Measurements from ENCODE around the gene L2HGDH.

DNA sequence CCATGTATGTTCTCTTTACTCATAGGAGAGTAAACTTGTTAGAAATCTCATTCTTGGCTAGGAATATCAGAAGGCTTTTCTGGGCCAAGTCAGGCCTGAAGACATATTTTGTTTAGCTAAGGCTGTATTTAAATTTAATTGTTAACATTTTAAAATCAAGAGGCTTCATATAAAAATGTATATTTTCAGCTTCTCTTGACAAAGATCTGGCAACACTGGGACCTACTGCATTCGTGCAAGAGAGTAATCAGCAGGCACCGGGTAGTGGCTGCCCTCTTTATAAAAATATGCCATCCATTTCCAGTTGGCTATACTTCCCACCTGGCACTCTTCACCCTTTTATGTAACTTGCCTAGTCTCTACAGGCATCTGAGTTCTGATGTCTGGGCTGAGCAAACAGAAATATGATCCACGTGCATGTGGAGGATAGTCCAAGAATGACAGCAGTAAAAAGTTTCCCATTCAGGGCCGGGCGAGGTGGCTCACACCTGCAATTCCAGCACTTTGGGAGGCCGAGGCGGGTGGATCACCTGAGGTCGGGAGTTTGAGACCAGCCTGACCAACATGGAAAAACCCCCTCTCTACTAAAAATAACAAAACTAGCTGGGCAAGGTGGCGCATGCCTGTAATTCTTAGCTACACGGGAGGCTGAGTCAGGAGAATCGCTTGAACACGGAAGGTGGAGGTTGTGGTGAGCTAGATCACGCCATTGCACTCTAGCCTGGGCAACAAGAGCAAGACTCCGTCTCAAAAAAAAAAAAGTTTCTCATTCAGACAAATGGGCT lies 78.7 kb downstream of the L2HGDH start:
- TF ChIP-seq, protein P1, sequence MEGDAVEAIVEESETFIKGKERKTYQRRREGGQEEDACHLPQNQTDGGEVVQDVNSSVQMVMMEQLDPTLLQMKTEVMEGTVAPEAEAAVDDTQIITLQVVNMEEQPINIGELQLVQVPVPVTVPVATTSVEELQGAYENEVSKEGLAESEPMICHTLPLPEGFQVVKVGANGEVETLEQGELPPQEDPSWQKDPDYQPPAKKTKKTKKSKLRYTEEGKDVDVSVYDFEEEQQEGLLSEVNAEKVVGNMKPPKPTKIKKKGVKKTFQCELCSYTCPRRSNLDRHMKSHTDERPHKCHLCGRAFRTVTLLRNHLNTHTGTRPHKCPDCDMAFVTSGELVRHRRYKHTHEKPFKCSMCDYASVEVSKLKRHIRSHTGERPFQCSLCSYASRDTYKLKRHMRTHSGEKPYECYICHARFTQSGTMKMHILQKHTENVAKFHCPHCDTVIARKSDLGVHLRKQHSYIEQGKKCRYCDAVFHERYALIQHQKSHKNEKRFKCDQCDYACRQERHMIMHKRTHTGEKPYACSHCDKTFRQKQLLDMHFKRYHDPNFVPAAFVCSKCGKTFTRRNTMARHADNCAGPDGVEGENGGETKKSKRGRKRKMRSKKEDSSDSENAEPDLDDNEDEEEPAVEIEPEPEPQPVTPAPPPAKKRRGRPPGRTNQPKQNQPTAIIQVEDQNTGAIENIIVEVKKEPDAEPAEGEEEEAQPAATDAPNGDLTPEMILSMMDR (IDR thresholded peaks at IDR 0.05; ENCODE audit: insufficient read depth, low read length): no peak
- TF ChIP-seq POLR2AphosphoS5 (IDR thresholded peaks at IDR 0.05; ENCODE audit: low read depth): no peak
- TF ChIP-seq, protein P2, sequence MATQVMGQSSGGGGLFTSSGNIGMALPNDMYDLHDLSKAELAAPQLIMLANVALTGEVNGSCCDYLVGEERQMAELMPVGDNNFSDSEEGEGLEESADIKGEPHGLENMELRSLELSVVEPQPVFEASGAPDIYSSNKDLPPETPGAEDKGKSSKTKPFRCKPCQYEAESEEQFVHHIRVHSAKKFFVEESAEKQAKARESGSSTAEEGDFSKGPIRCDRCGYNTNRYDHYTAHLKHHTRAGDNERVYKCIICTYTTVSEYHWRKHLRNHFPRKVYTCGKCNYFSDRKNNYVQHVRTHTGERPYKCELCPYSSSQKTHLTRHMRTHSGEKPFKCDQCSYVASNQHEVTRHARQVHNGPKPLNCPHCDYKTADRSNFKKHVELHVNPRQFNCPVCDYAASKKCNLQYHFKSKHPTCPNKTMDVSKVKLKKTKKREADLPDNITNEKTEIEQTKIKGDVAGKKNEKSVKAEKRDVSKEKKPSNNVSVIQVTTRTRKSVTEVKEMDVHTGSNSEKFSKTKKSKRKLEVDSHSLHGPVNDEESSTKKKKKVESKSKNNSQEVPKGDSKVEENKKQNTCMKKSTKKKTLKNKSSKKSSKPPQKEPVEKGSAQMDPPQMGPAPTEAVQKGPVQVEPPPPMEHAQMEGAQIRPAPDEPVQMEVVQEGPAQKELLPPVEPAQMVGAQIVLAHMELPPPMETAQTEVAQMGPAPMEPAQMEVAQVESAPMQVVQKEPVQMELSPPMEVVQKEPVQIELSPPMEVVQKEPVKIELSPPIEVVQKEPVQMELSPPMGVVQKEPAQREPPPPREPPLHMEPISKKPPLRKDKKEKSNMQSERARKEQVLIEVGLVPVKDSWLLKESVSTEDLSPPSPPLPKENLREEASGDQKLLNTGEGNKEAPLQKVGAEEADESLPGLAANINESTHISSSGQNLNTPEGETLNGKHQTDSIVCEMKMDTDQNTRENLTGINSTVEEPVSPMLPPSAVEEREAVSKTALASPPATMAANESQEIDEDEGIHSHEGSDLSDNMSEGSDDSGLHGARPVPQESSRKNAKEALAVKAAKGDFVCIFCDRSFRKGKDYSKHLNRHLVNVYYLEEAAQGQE (IDR thresholded peaks at IDR 0.05; ENCODE audit: insufficient replicate concordance, low read depth): no peak
